WTC11 (cell line): ENCODE measurements around the gene ZNF605. TPM values are rescaled to one million over a fixed set of nuclear protein-coding genes. Genes with fewer than 3 reads are reported as not detected.
"Not testable (repeated sequence)": the region's sequence is repeated elsewhere in the genome, so short reads cannot be mapped to it uniquely, and the experiment has no call there.

Source experiments
- ATAC-seq: fragments of 200-7000 bp; cut with Tn5 transposase; 2 replicates; pipeline ENCODE4 v1.10.0; 2021; ENCODE audit warnings: mild to moderate bottlenecking, moderate library complexity
- CTCF ChIA-PET: fragments of 300-600 bp; sonication (Branson Sonifier 250); formaldehyde crosslinking; loops from one replicate; lab custom pipeline; 2021; ENCODE audit warnings: antibody characterized with exemption; lab: Charles Lee
- POLR2A ChIA-PET: fragments of 350-600 bp; sonication (Branson Sonifier 250); formaldehyde crosslinking; loops from one replicate; lab custom pipeline; 2021; ENCODE audit warnings: antibody characterized with exemption; lab: Charles Lee
- DNase-seq: peaks from one replicate; pipeline ENCODE4 v3.0.0; 2021; ENCODE audit warnings: low spot score
- H3K27ac Mint-ChIP-seq: 2 replicates; pipeline ENCODE4 v1.8.0; 2021; ENCODE audit warnings: mixed read lengths
- H3K27me3 Mint-ChIP-seq: 2 replicates; pipeline ENCODE4 v1.8.0; 2021; ENCODE audit warnings: low read depth, mild to moderate bottlenecking, moderate library complexity, mixed read lengths
- H3K36me3 Mint-ChIP-seq: 2 replicates; pipeline ENCODE4 v1.8.0; 2021; ENCODE audit warnings: mixed read lengths
- H3K4me1 Mint-ChIP-seq: 2 replicates; pipeline ENCODE4 v1.8.0; 2022; ENCODE audit warnings: mixed read lengths
- H3K4me3 Mint-ChIP-seq: 2 replicates; pipeline ENCODE4 v1.8.0; 2021; ENCODE audit warnings: mild to moderate bottlenecking, moderate library complexity, mixed read lengths
- H3K9me3 Mint-ChIP-seq: 2 replicates; pipeline ENCODE4 v1.8.0; 2021; ENCODE audit warnings: mixed read lengths
- AFF4 ChIP-seq: sonication (generic); formaldehyde crosslinking; IDR thresholded peaks from 2 replicates; pipeline ENCODE4 v1.8.1; 2023; ENCODE audit warnings: mild to moderate bottlenecking, missing genetic modification reagents, borderline replicate concordance
- ATF3 ChIP-seq: sonication (generic); formaldehyde crosslinking; conservative IDR thresholded peaks from 2 replicates; pipeline ENCODE4 v1.8.1; 2022; ENCODE audit warnings: mild to moderate bottlenecking, missing genetic modification reagents
- CREM ChIP-seq: sonication (generic); formaldehyde crosslinking; IDR thresholded peaks from 2 replicates; pipeline ENCODE4 v1.8.1; 2022; ENCODE audit warnings: mild to moderate bottlenecking, missing genetic modification reagents, moderate library complexity
- FOXP1 ChIP-seq: sonication (generic); formaldehyde crosslinking; IDR thresholded peaks from 2 replicates; pipeline ENCODE4 v1.8.0; 2022; ENCODE audit warnings: missing genetic modification reagents, mild to moderate bottlenecking, moderate library complexity, borderline replicate concordance
- JAZF1 ChIP-seq: fragments of 250-450 bp; sonication (Bioruptor Pico); IDR thresholded peaks from 2 replicates; pipeline ENCODE4 v1.9.0; 2021; ENCODE audit warnings: moderate library complexity, mild to moderate bottlenecking, inconsistent platforms
- NFE2L1 ChIP-seq: sonication (generic); formaldehyde crosslinking; IDR thresholded peaks from 2 replicates; pipeline ENCODE4 v1.8.1; 2023; ENCODE audit warnings: missing genetic modification reagents
- NFYB ChIP-seq: sonication (generic); formaldehyde crosslinking; conservative IDR thresholded peaks from 2 replicates; pipeline ENCODE4 v1.8.0; 2022; ENCODE audit warnings: low read depth, missing genetic modification reagents
- RORB ChIP-seq: fragments of 250-450 bp; sonication (Bioruptor Pico); IDR thresholded peaks from 2 replicates; pipeline ENCODE4 v1.9.0; 2021; ENCODE audit warnings: mild to moderate bottlenecking
- SMAD3 ChIP-seq: sonication (generic); formaldehyde crosslinking; IDR thresholded peaks from 2 replicates; pipeline ENCODE4 v1.8.0; 2022; ENCODE audit warnings: missing genetic modification reagents, mild to moderate bottlenecking, borderline replicate concordance
- SP1 ChIP-seq: sonication (generic); formaldehyde crosslinking; conservative IDR thresholded peaks from 2 replicates; pipeline ENCODE4 v1.8.1; 2022; ENCODE audit warnings: missing genetic modification reagents
- TCF7 ChIP-seq: sonication (generic); formaldehyde crosslinking; IDR thresholded peaks from 2 replicates; pipeline ENCODE4 v1.8.0; 2022; ENCODE audit warnings: mild to moderate bottlenecking, low read depth, missing genetic modification reagents, moderate library complexity
- ZNF396 ChIP-seq: fragments of 250-450 bp; sonication (Bioruptor Pico); IDR thresholded peaks from 2 replicates; pipeline ENCODE4 v1.8.0; 2021; ENCODE audit warnings: mild to moderate bottlenecking, moderate library complexity, borderline replicate concordance
- ZNF671 ChIP-seq: fragments of 250-450 bp; sonication (Bioruptor Pico); IDR thresholded peaks from 2 replicates; pipeline ENCODE4 v1.8.0; 2021; ENCODE audit warnings: mild to moderate bottlenecking
- total RNA-seq: library from RNA; stranded (reverse); gene quantifications from 3 replicates; pipeline ENCODE4 v1.2.3, GENCODE V29; 2021
- TF ChIP-seq, protein P1 (sequence below): sonication (generic); formaldehyde crosslinking; IDR thresholded peaks from 2 replicates; pipeline ENCODE4 v1.8.1; 2023; ENCODE audit warnings: mild to moderate bottlenecking, missing genetic modification reagents

The ZNF605 gene
- total RNA-seq, 1 experiment from 2014 or later, result 21.1 TPM

- Mint-ChIP-seq H3K27me3 (no peaks in the 10 kb centered on the region), H3K9me3 (peaks cover 45% of the 10 kb centered on the region), H3K27ac (no peak overlapping the region), H3K4me1 (no peaks in the 10 kb centered on the region), H3K4me3 (no peak overlapping the region), H3K36me3 (peaks cover 77% of the 10 kb centered on the region)
- ATAC-seq (no peak), DNase-seq (no peak)
- CTCF ChIA-PET, result no interaction called here
- 0 out of 2 replicates have a peak, but pooled peaks have one; percentile 23 for TF ChIP-seq FOXP1 (CRISPR knock-in tag)
- TF ChIP-seq, protein P1, sequence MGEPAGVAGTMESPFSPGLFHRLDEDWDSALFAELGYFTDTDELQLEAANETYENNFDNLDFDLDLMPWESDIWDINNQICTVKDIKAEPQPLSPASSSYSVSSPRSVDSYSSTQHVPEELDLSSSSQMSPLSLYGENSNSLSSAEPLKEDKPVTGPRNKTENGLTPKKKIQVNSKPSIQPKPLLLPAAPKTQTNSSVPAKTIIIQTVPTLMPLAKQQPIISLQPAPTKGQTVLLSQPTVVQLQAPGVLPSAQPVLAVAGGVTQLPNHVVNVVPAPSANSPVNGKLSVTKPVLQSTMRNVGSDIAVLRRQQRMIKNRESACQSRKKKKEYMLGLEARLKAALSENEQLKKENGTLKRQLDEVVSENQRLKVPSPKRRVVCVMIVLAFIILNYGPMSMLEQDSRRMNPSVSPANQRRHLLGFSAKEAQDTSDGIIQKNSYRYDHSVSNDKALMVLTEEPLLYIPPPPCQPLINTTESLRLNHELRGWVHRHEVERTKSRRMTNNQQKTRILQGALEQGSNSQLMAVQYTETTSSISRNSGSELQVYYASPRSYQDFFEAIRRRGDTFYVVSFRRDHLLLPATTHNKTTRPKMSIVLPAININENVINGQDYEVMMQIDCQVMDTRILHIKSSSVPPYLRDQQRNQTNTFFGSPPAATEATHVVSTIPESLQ (CRISPR knock-in tag), result no peak
- TF ChIP-seq RORB (CRISPR knock-in tag), result no peak
- POLR2A ChIA-PET, result no interaction called here
Observed at GRCh38 chr12:132941336-132941954, 14.7 kb downstream of the ZNF605 start.

DNA sequence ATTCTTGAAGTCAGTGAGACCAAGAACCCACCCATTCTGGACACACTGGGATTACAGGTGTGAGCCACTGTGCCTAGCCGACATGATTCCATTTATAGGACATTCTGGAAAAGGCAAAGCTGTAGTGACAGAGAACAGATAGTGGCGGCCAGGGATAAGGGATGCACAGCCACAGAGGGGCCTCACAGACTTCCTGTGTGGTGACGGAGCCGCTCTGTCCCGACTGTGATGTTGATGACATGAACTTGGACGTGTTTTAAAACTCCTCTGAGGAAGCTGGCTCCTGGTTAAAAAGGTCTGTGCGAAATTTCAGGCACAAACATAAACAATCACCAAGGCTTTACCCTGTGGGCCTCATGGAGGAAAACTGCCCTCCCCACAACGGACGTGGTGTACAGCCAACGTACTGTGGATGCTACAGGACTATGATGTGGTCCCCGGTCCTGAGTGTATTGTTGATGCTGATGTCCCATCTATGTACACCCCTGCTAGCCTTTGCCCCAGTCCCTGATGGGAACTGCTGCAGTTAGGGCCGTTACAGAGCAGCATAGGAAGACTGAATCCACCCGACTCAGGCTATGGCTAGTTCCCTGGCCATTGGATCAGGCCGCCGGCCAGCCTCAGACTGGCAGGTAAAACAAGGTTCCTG lies 15.9 kb downstream of the ZNF605 start:
- TF ChIP-seq CREM (CRISPR knock-in tag) (no peak), SP1 (CRISPR knock-in tag) (no peak), AFF4 (CRISPR knock-in tag) (no peak), SMAD3 (no peak), NFYB (CRISPR knock-in tag) (no peak), JAZF1 (no peak), TCF7 (CRISPR knock-in tag) (no peak), ZNF396 (no peak), NFE2L1 (CRISPR knock-in tag) (no peak), ZNF671 (no peak)
- no peak for DNase-seq
- Mint-ChIP-seq H3K27ac (no peak overlapping the region), H3K4me1 (no peaks in the 10 kb centered on the region), H3K27me3 (no peaks in the 10 kb centered on the region), H3K9me3 (peaks cover 46% of the 10 kb centered on the region), H3K4me3 (no peak overlapping the region), H3K36me3 (peaks cover 75% of the 10 kb centered on the region)
- ChIA-PET CTCF (no interaction called here), POLR2A (no interaction called here)
- ATAC-seq, result no peak

GRCh38 chr12:132938807-132939206 lies 17.3 kb downstream of the ZNF605 start:
- H3K4me1 Mint-ChIP-seq, H3K27ac Mint-ChIP-seq, DNase-seq, H3K4me3 Mint-ChIP-seq, H3K27me3 Mint-ChIP-seq, POLR2A ChIA-PET, ATAC-seq: not testable (repeated sequence)
- Mint-ChIP-seq H3K36me3 (peaks cover 75% of the 10 kb centered on the region), H3K9me3 (peaks cover 53% of the 10 kb centered on the region)
- CTCF ChIA-PET, result interaction anchor here (0.5 kb wide), 1 partner anchor 35 kb away, joined by 3 read pairs; no protein-coding TSS in a partner anchor

- no peak overlapping the region for H3K27ac Mint-ChIP-seq
- H3K36me3 Mint-ChIP-seq, result peaks cover 74% of the 10 kb centered on the region
- H3K4me3 Mint-ChIP-seq, result no peak overlapping the region
- CTCF ChIA-PET, result no interaction called here
- ATAC-seq, result no peak
- no peaks in the 10 kb centered on the region for H3K4me1 Mint-ChIP-seq
- H3K9me3 Mint-ChIP-seq, result peaks cover 63% of the 10 kb centered on the region
- H3K27me3 Mint-ChIP-seq, result peaks cover 3% of the 10 kb centered on the region; the same call in 1 of the 2 replicates
- no peak for DNase-seq
- TF ChIP-seq ATF3, result no peak
- POLR2A ChIA-PET, result no interaction called here
Observed at GRCh38 chr12:132937476-132937875, 18.6 kb downstream of the ZNF605 start.

DNA sequence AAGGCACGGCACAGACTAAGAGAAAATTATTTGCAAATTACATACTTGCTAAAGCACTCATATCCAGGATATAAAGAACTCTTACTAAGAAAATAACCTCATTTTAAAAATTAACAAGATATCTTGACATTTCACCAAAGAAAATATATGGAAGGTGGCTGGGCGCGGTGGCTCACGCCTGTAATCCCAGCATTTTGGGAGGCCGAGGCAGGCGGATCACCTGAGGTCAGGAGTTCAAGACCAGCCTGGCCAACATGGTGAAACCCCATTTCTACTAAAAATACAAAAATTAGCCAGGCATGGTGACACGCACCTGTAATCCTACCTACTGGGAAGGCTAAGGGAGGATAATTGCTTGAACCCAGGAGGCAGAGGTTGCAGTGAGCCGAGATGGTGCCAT lies 19.2 kb downstream of the ZNF605 start:
- ATAC-seq, H3K4me3 Mint-ChIP-seq, POLR2A ChIA-PET, DNase-seq, CTCF ChIA-PET, H3K27me3 Mint-ChIP-seq, H3K4me1 Mint-ChIP-seq, H3K27ac Mint-ChIP-seq: not testable (repeated sequence)
- H3K9me3 Mint-ChIP-seq, result peaks cover 65% of the 10 kb centered on the region
- H3K36me3 Mint-ChIP-seq, result peaks cover 74% of the 10 kb centered on the region
